Type B pancreatic cell (in vitro differentiated cells): ENCODE results near the gene PRSS27. TPM values are rescaled to one million over a fixed set of nuclear protein-coding genes. Genes with fewer than 3 reads are reported as not detected.
A peak's percentile ranks its signal among the peaks of the same experiment; 100 is the strongest.

Experiments used
- DNase-seq: peaks from one replicate; pipeline ENCODE4 v3.0.0; 2021; ENCODE audit warnings: mixed read lengths; ENCODE audit not compliant: unreplicated experiment; ENCODE audit errors: extremely low spot score
- H3K27ac Mint-ChIP-seq: 2 replicates; pipeline ENCODE4 v1.8.0; 2021; ENCODE audit warnings: mild to moderate bottlenecking, mixed read lengths
- H3K27me3 Mint-ChIP-seq: 2 replicates; pipeline ENCODE4 v1.8.0; 2021; ENCODE audit warnings: mixed read lengths
- H3K36me3 Mint-ChIP-seq: 2 replicates; pipeline ENCODE4 v1.8.0; 2021; ENCODE audit warnings: mixed read lengths
- H3K4me1 Mint-ChIP-seq: one replicate; pipeline ENCODE4 v1.8.0; 2021; ENCODE audit warnings: mixed read lengths; ENCODE audit not compliant: unreplicated experiment
- H3K4me3 Mint-ChIP-seq: 2 replicates; pipeline ENCODE4 v1.8.0; 2021; ENCODE audit warnings: mild to moderate bottlenecking, mixed read lengths
- H3K9me3 Mint-ChIP-seq: 2 replicates; pipeline ENCODE4 v1.8.0; 2021; ENCODE audit warnings: mixed read lengths
- CTCF ChIP-seq: fragments of 200-600 bp; sonication (generic); conservative IDR thresholded peaks from 2 replicates; pipeline ENCODE4 v1.5.0; 2021; ENCODE audit warnings: antibody characterized with exemption, mild to moderate bottlenecking
- total RNA-seq: library from RNA; stranded (reverse); gene quantifications from 2 replicates; pipeline ENCODE4 v1.2.1, GENCODE V29; 2021; ENCODE audit warnings: low replicate concordance

The PRSS27 gene
- total RNA-seq, 1 donor from 2014 or later, result 19.0 TPM

- Mint-ChIP-seq H3K4me1 (peaks cover under 1% of the 10 kb centered on the region), H3K4me3 (no peak overlapping the region), H3K9me3 (peaks cover 14% of the 10 kb centered on the region), H3K27me3 (no peaks in the 10 kb centered on the region), H3K27ac (peak overlapping the region; percentile 18), H3K36me3 (peaks cover 93% of the 10 kb centered on the region)
- no peak for DNase-seq
- no peak for TF ChIP-seq CTCF
Observed at GRCh38 chr16:2762711-2763110, 42.7 kb upstream of the PRSS27 start.

- DNase-seq, result no peak
- no peak for TF ChIP-seq CTCF
- peaks cover 98% of the 10 kb centered on the region for H3K36me3 Mint-ChIP-seq
- H3K27ac Mint-ChIP-seq, result peak overlapping the region; percentile 18
- H3K4me3 Mint-ChIP-seq, result no peak overlapping the region
- peaks cover 14% of the 10 kb centered on the region for H3K9me3 Mint-ChIP-seq
- H3K4me1 Mint-ChIP-seq, result peaks cover 6% of the 10 kb centered on the region
- H3K27me3 Mint-ChIP-seq, result no peaks in the 10 kb centered on the region
Observed at GRCh38 chr16:2761886-2762583, 42.0 kb upstream of the PRSS27 start.

DNA sequence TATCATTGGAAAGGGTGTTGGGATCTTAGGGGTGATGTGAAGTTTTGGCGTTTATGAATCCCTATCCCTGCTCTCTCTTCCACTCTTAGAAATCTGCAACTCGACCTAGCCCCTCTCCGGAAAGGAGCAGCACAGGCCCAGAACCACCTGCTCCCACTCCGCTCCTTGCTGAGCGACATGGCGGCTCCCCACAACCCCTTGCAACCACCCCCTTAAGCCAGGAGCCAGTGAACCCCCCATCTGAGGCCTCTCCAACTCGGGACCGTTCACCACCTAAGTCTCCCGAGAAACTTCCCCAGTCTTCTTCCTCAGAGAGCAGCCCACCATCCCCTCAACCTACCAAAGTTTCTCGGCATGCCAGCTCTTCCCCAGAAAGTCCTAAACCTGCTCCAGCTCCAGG is 41.4 kb upstream of the PRSS27 start:
- DNase-seq, result no peak
- H3K36me3 Mint-ChIP-seq, result peaks cover 98% of the 10 kb centered on the region
- no peak overlapping the region for H3K27ac Mint-ChIP-seq
- H3K27me3 Mint-ChIP-seq, result no peaks in the 10 kb centered on the region
- H3K4me1 Mint-ChIP-seq, result peaks cover 11% of the 10 kb centered on the region
- H3K9me3 Mint-ChIP-seq, result peaks cover 14% of the 10 kb centered on the region
- H3K4me3 Mint-ChIP-seq, result no peak overlapping the region
- TF ChIP-seq CTCF, result no peak

DNA sequence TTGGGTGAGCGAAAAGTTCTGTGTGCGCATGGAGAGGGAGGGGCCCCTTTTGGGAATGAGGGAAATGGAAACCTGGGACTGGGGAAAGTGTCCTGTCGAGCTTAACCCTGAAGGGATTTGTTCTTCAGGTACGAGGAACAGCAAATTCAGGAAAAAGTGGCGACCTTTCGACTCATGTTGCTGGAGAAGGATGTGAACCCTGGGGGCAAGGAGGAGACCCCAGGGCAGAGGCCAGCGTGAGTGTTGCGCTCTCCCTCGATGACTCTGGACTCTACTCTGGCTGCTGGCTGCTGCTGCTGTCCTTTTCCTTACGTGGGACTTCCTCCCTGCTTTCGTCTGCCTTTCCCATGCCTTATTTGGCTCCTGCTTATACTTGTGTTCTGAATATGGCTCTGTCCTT is 37.3 kb upstream of the PRSS27 start:
- peak overlapping the region; percentile 26 for H3K27ac Mint-ChIP-seq

GRCh38 chr16:2756288-2757015 is 36.4 kb upstream of the PRSS27 start:
- no peak for DNase-seq
- H3K27me3 Mint-ChIP-seq, result no peaks in the 10 kb centered on the region
- peaks cover 76% of the 10 kb centered on the region for H3K36me3 Mint-ChIP-seq
- H3K4me1 Mint-ChIP-seq, result peaks cover 34% of the 10 kb centered on the region
- no peak for TF ChIP-seq CTCF
- peak overlapping the region; percentile 94 for H3K4me3 Mint-ChIP-seq
- H3K27ac Mint-ChIP-seq, result peak overlapping the region; percentile 84
- H3K9me3 Mint-ChIP-seq, result no peaks in the 10 kb centered on the region

More for the DNA sequence above, 37.3 kb upstream of the PRSS27 start:
- no peak for DNase-seq
- H3K9me3 Mint-ChIP-seq, result peaks cover 2% of the 10 kb centered on the region
- no peak for TF ChIP-seq CTCF
- H3K4me3 Mint-ChIP-seq, result peak overlapping the region; percentile 24
- peaks cover 32% of the 10 kb centered on the region for H3K4me1 Mint-ChIP-seq
- H3K27me3 Mint-ChIP-seq, result no peaks in the 10 kb centered on the region
- H3K36me3 Mint-ChIP-seq, result peaks cover 85% of the 10 kb centered on the region
